Stromal cell of bone marrow (primary cell): ENCODE results near the gene LRRC7.
"Not testable (repeated sequence)": the region's sequence is repeated elsewhere in the genome, so short reads cannot be mapped to it uniquely, and the experiment has no call there.

Experiments
- DNase-seq: peaks from one replicate; pipeline ENCODE4 v3.0.0-alpha.2; 2012; ENCODE audit warnings: low read depth

LRRC7 gene

GRCh38 chr1:69697340-69697739, 129.6 kb downstream of the LRRC7 start:
- no peak for DNase-seq

DNA sequence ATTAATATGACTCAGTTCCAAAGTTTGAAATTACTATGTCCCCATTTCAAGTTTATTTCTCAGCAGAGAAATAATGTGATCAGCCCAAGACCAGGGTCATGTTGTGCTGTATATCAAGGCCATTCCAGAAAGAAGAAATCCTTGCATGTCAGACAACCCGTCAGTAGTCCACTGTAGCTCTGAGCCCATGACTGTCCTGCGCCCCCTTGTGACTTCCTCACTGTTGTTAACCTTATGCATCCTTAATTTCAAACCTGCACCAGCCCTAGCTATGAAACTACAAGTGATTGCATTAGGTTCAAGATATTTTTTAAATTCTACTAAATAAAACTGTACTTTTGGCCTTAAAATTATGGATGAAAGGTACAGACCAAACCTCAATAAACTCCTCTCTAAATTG, 133.0 kb downstream of the LRRC7 start:
- no peak for DNase-seq

DNA sequence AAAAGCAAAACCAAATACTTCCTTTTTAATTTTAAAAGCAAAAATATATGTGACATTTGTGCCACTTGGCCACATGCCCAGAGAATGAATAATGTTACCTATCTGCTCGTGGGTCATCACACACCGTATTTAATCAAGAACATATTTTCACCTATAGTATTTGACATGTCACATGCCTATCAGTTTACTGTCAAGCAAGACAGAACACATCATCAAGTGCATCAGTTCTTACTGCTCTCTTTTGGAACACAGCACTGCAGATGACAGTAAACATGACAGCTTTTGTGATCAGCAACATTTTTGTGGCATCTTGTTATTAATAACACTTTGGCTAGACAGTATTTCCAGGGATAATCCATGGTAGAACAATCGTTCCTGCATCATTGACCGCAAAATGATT, 134.4 kb downstream of the LRRC7 start:
- no peak for DNase-seq

- DNase-seq: no peak
Observed at GRCh38 chr1:69706473-69706872, 138.8 kb downstream of the LRRC7 start.

DNA sequence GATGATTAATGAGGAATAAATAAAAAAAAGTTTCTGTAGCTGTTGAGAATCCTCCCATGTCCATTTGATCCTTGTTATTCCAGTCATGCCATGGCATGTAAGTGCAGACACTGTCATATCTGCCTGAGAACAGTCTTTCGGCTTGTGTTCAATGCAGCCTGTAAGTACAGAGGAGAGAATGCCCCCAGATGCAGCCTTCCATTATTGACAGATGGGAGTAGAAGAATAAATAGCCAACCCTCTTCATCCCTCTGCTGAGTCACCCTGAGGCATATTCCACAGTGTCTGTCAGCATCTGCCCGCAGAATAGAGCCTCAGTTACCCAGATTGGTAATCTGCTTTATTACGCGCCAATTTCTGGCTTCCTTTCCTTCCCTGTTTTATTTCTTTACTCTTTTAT, 139.4 kb downstream of the LRRC7 start:
- no peak for DNase-seq

DNA sequence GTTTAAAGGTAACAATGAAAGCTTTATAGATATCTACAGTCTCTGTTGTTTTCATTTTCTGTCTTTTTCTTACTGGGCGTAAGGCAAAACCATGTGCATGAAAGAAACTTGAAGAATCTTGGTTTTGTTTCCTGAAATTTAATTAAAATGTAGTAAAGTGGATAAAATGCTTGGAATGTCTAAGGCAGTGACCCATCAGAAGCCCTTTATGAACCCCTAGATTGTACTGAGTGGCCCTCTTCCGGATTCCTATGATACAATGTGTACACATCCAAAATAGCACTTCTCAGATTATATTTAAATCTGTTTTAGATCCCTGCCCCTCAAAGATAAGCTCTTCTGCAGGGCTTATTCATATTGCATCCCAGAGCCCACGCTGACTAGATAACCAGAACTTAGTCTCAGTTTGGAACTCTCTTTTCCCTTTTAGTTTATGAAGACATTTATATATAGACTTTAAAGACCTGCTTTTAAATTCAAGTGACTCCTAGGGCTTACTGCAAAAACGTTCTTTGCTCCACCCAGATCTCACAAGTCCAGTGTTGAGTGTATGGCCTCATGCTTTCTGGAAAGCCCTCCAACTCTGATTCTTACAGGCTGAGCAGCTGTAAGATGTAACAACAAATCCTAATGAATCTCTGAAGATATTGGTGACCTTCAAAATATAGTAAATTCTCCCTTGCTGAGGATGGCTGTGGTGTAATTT, 142.9 kb downstream of the LRRC7 start:
- DNase-seq: no peak

DNA sequence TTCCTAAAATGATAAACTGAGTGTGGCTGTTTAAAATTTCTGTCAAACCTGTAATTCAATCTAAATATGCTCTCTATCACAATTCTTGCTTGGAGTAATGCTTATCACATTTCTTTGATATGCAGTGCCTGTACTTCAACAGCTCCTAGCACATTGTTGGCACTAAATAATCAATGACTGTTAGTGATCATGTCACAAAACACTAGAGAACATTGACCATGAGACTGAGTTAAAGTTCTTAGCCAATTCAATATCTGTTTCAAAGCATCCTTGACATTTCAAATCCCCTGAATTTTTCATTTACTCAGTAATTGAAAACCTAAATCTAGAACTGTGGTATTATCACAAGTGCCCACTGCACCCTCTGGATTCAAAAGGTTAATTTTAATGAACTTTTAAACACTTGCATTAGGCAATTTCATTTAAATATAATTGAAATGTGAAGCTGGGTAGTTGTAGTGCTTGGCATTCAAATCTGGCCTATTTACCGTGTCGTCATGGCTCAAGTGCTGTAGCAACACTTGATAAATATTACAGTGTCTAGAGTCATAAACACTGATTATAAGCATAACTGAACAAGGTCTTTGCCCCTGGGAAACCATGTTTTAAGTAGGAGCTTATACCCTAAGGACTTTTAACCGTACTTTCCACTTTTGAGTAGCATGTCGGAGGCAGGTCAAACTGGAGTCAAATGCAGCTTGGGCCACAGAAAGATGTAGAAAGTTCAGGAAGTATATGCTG, 143.6 kb downstream of the LRRC7 start:
- no peak for DNase-seq

GRCh38 chr1:69717834-69718233, 150.1 kb downstream of the LRRC7 start:
- not testable (repeated sequence) for DNase-seq

DNA sequence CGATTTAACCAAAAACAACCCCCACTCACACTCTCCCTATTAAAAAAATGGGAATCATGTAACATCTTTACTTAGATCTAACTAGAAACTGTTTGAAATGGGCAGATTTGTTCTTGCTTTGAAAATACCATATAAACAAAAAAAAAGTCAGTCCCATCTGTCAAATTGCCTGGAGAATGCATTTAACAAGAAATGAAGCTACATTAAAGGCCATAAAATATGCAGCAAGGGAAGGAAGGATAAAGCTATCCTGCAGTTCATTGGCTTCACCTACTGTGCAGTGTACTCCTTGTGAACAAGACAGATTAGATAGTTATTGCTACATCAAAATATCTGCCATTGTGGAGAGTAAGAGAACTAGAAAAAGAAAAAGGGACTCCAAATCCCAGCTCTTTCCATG, 160.5 kb downstream of the LRRC7 start:
- DNase-seq: no peak

DNA sequence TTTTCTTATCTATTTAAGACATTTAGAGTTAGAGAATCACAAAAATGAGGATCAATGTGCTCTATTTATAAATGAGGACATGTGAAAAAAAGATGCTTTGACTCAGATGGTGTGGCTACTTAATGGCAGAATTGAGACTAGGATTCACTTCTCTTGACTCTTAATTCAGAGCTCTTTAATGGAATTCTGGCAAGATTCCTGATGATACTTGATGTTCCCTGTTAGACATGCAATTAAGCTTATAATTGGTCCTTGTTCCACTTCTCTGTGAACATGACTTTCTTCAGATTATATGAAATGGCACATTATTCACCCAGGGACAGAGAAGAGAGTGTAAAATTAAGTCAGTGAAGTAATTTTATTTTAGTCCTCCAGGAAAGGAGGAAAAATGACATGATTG, 165.3 kb downstream of the LRRC7 start:
- DNase-seq: no peak

- peak; percentile 57 for DNase-seq
Observed at GRCh38 chr1:69737527-69738185, 169.9 kb downstream of the LRRC7 start.

DNA sequence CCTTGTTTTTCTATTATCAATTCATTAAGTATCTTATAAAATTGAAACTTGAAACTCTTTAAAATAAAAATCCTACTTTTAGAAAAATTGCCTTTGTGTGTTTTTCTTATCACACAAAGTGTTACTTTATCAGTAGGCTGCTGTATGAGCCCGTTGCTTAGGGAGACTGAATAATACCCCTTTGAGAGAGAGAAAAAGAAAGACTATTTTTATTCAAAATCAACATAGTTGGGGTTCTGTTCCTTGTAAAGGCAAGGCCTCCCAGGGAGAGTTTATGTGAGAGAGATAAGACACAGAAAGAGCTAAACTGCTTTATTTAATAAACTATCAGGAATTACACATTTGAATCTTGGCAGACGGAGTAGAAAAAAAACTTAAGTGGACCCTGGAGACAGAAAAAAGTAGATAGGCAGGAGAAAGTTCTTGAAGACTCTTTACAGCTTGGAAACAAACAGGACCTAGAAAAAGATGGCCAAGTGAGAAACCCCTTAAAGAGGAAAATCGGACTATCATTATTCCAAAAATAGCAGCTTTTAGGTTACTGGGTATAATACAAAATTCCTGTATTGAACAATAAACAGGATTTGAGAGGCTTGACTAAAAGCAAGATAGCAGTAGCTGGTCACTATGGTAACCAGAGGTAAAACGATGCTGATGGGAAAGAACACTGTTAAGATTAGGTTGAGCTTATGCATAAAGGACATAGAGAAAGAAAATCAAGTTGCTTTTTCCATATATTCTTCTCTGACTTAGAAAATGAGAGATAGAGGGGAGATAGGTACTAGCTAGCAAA, 170.9 kb downstream of the LRRC7 start:
- no peak for DNase-seq

GRCh38 chr1:69739251-69739605, 171.5 kb downstream of the LRRC7 start:
- DNase-seq: no peak

- no peak for DNase-seq
Observed at GRCh38 chr1:69743146-69743545, 175.4 kb downstream of the LRRC7 start.

- DNase-seq: no peak
Observed at GRCh38 chr1:69744381-69744780, 176.7 kb downstream of the LRRC7 start.

- DNase-seq: no peak
Observed at GRCh38 chr1:69747207-69747606, 179.5 kb downstream of the LRRC7 start.

- no peak for DNase-seq
Observed at GRCh38 chr1:69750638-69751037, 182.9 kb downstream of the LRRC7 start.

DNA sequence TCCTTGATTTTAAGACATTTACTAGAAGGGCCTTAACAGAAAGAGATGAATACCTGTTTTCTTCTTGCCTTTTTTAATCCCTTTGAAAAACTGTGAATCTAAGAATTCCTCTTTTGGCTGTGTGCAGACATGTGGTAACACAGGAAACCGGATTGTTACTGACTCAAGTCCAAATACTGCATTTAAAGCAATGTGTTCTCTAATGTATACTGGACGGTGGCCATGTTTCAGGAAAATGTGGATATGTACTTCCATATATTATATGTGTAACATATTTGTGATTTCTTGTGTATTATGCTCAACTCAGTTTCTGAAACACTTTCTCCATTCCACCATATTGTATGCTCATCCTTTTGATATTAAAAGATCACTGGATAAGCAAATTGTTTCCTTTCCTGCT, 185.1 kb downstream of the LRRC7 start:
- DNase-seq: no peak

- no peak for DNase-seq
Observed at GRCh38 chr1:69754521-69754920, 186.8 kb downstream of the LRRC7 start.

DNA sequence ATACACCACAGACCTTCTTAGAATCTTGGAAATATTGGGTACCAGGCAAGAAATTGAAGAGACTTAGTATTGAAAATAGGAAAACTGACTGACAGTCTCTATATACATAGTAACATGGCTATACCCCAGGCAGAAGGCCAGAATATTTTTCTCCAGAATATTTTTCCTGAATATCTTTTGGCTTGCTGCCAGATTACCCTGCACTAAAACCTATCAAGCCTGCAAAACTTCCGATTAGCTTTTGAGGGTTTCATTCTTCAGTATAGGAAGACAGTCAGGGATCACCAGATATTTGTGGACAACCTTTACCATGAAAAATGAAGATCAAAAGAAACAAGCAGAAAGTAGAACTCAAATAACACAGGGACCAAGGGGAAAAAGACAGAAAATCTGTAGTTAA, 187.9 kb downstream of the LRRC7 start:
- DNase-seq: no peak

- DNase-seq: peak; percentile 6
Observed at GRCh38 chr1:69765951-69766350, 198.2 kb downstream of the LRRC7 start.

DNA sequence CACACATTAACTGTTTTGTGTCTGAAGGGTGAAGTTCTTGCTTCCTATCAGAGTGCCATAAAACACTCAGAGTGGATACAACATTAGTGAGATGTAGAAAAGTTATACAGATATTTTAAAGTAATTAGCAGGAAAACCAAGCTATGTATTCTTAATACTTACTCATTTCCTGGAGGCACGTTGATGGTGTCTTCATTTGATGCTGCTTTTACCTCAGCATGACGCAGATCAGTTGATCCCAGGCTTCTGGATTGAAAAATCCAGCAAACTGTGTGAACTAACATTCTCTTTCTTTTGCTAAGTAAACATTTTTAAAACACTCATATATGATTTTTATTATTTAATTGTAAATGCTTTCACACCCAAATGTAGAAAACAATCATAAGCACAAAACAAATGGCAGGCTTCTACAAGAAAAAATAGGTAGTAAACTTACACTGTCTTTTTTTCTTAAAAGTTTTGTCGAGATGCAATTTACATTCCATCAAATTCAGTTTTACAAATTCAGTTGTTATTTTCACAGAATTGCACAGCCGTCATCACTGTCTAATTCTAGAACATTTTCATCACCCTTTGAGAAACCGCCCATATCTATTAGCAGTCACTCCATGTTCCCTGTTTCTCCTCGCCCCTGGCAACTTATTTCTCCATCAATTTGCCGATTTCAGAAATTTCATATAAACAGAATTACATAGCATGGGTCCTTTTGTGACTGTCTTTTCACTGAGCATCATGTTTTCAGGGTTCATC, 198.9 kb downstream of the LRRC7 start:
- no peak for DNase-seq
